GM19043 (cell line): Measurements from ENCODE around the gene TPRG1.
A peak's percentile ranks its signal among the peaks of the same experiment; 100 is the strongest.

Source experiments
- ATAC-seq: cut with Tn5 transposase; IDR thresholded peaks from one replicate; pipeline ENCODE4 v1.9.1; 2021; ENCODE audit warnings: low read depth; ENCODE audit not compliant: unreplicated experiment

The TPRG1 gene

GRCh38 chr3:189225431-189225830, 53.7 kb downstream of the TPRG1 start:
- no peak for ATAC-seq

- ATAC-seq, result no peak
Observed at GRCh38 chr3:189227249-189227648, 55.5 kb downstream of the TPRG1 start.

- peak; percentile 77 for ATAC-seq
Observed at GRCh38 chr3:189229196-189229828, 57.5 kb downstream of the TPRG1 start.

GRCh38 chr3:189232790-189233189, 61.0 kb downstream of the TPRG1 start:
- ATAC-seq, result no peak

- no peak for ATAC-seq
Observed at GRCh38 chr3:189233225-189233858, 61.6 kb downstream of the TPRG1 start.

GRCh38 chr3:189235214-189235613, 63.4 kb downstream of the TPRG1 start:
- ATAC-seq, result no peak

- peak; percentile 41 for ATAC-seq
Observed at GRCh38 chr3:189236352-189236751, 64.6 kb downstream of the TPRG1 start.

GRCh38 chr3:189237526-189237925, 65.8 kb downstream of the TPRG1 start:
- ATAC-seq, result no peak

- ATAC-seq, result no peak
Observed at GRCh38 chr3:189238071-189238470, 66.3 kb downstream of the TPRG1 start.

- no peak for ATAC-seq
Observed at GRCh38 chr3:189239616-189240015, 67.8 kb downstream of the TPRG1 start.

GRCh38 chr3:189249987-189250386, 78.2 kb downstream of the TPRG1 start:
- no peak for ATAC-seq

GRCh38 chr3:189258261-189258660, 86.5 kb downstream of the TPRG1 start:
- no peak for ATAC-seq

GRCh38 chr3:189260556-189261493, 89.1 kb downstream of the TPRG1 start:
- ATAC-seq, result no peak

GRCh38 chr3:189262746-189263145, 91.0 kb downstream of the TPRG1 start:
- ATAC-seq, result no peak

- no peak for ATAC-seq
Observed at GRCh38 chr3:189267981-189268613, 96.3 kb downstream of the TPRG1 start.

- no peak for ATAC-seq
Observed at GRCh38 chr3:189269365-189269764, 97.6 kb downstream of the TPRG1 start.

- peak; percentile 69 for ATAC-seq
Observed at GRCh38 chr3:189270248-189270832, 98.6 kb downstream of the TPRG1 start.

GRCh38 chr3:189272500-189273119, 100.8 kb downstream of the TPRG1 start:
- ATAC-seq, result no peak

- no peak for ATAC-seq
Observed at GRCh38 chr3:189273736-189274135, 102.0 kb downstream of the TPRG1 start.

- ATAC-seq, result no peak
Observed at GRCh38 chr3:189275182-189275581, 103.4 kb downstream of the TPRG1 start.
